Measurements from ENCODE around the gene STAG2.

DNA sequence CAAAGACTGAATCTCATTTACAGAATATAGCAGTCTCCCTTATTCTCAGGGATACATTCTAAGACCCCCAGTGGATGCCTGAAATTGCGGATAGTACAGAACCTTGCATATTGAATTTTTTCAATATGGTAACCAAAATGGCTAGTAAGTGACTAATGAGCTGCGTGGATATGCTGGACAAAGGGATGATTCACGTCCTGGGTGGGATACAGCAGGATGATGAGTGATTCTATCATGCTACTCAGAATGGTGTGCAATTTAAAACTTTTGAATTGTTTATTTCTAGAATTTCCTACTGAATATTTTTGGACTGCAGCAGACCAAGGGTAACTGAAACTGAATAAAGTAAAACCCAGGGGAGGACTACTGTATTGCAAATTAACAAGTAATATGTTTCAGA, 66.7 kb downstream of the STAG2 start:
- TF ChIP-seq, protein P1, sequence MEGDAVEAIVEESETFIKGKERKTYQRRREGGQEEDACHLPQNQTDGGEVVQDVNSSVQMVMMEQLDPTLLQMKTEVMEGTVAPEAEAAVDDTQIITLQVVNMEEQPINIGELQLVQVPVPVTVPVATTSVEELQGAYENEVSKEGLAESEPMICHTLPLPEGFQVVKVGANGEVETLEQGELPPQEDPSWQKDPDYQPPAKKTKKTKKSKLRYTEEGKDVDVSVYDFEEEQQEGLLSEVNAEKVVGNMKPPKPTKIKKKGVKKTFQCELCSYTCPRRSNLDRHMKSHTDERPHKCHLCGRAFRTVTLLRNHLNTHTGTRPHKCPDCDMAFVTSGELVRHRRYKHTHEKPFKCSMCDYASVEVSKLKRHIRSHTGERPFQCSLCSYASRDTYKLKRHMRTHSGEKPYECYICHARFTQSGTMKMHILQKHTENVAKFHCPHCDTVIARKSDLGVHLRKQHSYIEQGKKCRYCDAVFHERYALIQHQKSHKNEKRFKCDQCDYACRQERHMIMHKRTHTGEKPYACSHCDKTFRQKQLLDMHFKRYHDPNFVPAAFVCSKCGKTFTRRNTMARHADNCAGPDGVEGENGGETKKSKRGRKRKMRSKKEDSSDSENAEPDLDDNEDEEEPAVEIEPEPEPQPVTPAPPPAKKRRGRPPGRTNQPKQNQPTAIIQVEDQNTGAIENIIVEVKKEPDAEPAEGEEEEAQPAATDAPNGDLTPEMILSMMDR (optimal IDR thresholded peaks at IDR 0.05 in 1 of 3, IDR thresholded peaks at IDR 0.05 in 1 of 3, conservative IDR thresholded peaks at IDR 0.05 in 1 of 3; ENCODE audit: extremely low read depth in 1 of 3, insufficient read depth in 2 of 3, low read length in 3 of 3), result no peak
- no peak for TF ChIP-seq EZH2 (IDR thresholded peaks at IDR 0.05; ENCODE audit: low read length)

Data from keratinocyte (primary cell).